NCI-H226 (cell line): ENCODE results near the gene CDK9.
A peak's percentile ranks its signal among the peaks of the same experiment; 100 is the strongest.

Experiments used
- DNase-seq: peaks from one replicate; pipeline ENCODE4 v3.0.0-alpha.2; 2015

Gene CDK9

DNA sequence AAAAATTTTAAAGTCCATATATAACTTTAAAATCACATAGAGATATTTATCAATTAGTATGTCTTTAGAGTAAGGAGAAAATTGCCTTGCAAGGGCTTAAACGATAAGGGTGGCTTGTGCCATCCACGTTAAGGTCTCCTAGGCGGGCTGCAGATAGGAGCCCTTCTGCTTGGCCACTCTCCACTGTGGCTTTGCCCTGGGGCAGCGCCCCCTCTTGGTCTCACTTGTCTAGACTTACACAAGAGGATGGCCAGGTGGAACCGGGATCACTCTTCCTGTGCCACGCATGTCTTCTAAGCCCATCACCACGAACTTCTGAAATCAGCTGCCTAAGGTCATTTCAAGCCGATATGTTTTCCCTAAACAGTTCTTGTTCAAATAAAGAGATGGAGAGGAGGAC is 19.8 kb downstream of the CDK9 start:
- no peak for DNase-seq

DNA sequence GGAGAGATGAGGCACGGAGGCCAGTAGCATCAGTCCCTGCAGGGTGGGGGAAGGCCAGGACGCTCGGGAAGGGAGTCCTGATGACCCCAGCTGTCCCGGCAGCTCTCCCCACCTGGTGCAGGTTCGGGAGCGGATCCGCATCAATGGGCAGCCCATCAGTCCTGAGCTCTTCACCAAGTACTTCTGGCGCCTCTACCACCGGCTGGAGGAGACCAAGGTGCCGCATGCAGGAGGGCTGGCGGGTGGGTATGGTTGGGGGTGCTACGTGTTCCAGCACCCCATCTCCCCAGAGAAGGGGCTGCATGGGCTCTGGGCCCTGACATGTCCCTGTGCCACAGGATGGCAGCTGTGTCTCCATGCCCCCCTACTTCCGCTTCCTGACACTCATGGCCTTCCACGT is 21.0 kb downstream of the CDK9 start:
- DNase-seq, result no peak

DNA sequence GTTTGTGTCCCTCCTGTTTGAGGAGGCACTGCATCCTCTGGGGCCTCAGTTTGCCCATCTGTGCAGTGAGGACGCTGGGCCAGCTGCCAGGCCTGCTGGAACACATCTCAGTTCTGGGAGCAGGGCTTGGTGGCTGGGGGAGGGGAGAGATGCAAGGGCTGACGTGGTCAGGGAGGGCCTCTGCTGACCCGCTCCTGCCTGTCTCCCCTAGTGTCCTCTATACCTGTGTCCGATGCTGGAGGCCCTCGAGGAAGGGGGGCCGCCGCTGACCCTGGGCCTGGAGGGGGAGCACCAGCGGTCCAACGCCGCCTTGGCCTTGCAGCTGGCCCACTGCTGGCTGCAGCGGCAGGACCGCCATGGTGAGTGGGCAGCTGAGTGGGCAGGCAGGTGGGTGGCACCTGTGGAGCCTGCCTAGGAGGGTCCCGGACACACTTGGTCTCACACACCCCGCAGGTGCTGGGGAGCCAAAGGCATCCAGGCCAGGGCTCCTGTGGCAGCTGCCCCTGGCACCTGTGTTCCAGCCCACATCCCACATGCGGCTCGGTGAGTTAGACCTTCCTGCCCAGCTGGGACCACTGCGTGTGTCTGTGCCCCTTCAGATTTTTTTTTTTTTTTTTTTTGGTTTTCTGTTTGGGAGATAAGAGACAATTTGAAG is 22.6 kb downstream of the CDK9 start:
- no peak for DNase-seq

DNA sequence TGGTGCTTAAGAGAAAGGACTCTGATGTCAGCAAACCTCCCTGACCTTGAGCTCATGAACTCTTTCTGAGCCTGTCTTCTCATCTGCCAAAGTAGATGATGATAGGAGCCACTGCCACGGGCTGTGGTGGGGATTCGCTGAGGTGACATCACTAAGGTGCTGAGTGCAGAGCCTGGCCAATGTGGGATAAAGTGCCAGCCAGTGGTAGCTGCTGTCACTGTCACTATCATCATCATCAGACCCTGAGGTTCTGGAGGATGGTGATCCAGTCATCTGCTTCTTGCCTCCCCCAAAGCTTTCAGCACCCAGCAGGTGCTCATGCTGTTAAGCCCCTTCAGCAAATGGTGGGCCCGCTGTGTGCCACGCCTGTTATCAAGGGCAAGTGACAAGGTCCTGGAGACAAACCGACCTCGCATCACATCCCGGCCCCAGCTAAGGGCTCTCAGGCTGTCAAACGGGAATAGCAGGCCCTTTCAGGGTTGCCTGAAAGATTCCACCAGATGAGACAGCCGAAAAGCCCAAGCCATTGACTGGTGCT is 23.2 kb downstream of the CDK9 start:
- DNase-seq, result no peak

DNA sequence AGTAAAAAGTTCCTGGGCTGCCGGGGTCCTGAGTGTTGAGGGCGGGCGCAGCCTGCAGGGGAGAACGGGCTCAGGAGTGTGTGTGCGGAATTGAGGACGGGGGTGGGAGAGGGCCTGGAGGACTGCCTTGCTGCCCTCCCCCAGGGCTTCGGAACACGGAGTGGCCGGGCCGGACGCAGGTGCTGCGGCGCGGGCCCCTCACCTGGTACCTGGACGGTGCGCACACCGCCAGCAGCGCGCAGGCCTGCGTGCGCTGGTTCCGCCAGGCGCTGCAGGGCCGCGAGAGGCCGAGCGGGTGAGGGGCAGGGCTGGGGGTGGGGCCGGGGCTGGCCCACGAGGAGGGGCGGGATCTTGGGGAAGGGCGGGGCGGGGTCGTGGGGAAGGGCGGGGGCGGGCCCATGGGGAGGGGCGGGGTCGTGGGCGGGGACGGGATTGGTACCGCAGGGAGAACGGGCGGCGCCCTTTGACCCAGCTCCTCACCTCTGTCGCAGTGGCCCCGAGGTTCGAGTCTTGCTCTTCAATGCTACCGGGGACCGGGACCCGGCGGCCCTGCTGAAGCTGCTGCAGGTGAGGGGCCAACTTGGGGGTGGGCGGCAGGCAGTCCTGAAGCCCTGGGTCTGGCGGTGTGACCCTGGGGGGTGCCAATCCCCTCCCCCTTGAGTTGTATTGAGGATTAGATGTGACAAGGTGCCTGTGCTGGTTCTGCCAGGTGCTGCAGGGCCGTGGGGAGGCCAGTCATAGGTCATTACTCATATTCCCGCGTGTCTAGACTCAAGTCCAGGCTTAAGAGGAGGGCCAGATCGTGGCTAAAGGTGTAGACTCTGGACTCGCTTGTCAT is 23.9 kb downstream of the CDK9 start:
- no peak for DNase-seq

DNA sequence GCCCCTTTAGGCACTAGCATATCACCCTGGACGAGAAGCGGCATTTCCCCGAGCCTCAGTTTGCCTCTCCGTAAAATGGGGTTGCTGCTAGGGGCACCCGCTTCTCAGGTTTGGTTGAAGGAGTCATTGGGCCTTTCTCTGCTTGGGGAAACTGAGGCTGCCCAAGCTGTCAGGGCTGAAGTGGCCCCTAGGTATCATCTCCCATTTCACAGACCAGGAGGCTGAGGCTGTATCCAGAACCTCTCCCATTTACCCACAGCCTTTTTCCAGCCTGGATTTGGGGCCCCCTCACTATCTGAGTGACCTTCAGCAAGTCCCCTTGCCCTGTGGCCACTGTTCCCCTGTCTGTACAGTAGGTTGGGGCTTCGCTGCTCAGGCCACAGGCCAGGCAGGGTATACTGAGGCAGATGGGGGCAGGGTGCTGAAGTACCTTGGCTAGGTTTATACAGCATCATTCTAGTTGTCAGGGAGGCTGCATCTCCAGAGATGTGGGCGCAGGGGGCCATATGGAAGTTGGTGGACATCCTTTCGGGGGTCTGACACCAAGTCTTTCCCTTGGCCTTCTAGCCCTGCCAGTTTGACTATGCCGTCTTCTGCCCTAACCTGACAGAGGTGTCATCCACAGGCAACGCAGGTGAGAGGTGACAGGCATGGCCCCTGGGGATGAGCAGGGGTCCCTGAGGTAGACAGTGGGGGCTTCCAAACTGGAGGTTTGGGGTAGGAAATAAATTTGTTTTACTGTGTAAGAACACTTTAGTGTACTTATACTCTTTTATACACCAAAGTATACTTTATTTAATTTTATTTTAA is 24.7 kb downstream of the CDK9 start:
- no peak for DNase-seq

DNA sequence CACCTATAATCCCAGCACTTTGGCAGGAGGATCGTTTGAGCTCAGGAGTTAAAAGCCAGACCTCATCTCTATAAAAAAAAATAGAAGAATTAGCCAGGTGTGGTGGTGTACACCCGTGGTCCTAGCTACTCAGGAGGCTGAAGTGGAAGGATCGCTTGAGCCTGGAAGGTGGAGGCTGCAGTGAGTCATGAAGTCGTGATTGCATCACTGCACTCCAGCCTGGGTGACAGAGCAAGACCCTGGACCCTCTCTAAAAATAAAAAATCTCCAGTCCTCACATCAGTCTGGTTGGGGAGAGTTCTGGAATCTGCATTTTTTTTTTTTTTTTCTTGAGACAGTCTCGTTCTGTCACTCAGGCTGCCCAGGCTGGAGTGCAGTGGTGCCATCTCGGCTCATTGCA is 26.2 kb downstream of the CDK9 start:
- DNase-seq, result no peak

DNA sequence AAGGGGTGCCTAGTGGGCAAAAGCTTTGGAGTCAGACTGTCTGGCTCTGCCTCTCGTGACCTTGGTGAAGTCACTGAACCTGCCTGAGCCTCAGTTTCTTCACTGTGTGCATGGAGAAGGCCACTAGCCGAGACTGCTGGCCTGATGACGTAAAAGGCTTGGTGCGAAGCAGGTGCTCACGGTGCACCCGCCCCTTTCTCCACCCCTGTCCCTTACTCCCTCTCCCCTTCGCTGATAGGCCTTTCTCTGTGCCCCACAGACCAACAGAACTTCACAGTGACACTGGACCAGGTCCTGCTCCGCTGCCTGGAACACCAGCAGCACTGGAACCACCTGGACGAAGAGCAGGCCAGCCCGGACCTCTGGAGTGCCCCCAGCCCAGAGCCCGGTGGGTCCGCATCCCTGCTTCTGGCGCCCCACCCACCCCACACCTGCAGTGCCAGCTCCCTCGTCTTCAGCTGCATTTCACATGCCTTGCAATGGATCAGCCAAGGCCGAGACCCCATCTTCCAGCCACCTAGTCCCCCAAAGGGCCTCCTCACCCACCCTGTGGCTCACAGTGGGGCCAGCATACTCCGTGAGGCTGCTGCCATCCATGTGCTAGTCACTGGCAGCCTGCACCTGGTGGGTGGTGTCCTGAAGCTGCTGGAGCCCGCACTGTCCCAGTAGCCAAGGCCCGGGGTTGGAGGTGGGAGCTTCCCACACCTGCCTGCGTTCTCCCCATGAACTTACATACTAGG is 27.3 kb downstream of the CDK9 start:
- DNase-seq, result no peak

DNA sequence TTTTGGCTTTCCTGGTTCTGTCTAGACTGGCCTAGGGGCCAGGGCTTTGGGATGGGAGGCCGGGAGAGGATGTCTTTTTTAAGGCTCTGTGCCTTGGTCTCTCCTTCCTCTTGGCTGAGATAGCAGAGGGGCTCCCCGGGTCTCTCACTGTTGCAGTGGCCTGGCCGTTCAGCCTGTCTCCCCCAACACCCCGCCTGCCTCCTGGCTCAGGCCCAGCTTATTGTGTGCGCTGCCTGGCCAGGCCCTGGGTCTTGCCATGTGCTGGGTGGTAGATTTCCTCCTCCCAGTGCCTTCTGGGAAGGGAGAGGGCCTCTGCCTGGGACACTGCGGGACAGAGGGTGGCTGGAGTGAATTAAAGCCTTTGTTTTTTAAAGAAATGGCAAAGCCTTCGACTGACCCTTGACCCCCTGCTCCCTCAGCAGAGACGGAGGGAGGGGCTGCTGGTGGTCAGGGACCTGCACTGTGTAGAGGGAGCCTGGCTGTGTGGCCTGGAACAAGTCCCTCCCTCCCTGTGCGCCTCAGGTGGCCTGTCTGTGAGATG is 27.9 kb downstream of the CDK9 start:
- DNase-seq, result no peak

DNA sequence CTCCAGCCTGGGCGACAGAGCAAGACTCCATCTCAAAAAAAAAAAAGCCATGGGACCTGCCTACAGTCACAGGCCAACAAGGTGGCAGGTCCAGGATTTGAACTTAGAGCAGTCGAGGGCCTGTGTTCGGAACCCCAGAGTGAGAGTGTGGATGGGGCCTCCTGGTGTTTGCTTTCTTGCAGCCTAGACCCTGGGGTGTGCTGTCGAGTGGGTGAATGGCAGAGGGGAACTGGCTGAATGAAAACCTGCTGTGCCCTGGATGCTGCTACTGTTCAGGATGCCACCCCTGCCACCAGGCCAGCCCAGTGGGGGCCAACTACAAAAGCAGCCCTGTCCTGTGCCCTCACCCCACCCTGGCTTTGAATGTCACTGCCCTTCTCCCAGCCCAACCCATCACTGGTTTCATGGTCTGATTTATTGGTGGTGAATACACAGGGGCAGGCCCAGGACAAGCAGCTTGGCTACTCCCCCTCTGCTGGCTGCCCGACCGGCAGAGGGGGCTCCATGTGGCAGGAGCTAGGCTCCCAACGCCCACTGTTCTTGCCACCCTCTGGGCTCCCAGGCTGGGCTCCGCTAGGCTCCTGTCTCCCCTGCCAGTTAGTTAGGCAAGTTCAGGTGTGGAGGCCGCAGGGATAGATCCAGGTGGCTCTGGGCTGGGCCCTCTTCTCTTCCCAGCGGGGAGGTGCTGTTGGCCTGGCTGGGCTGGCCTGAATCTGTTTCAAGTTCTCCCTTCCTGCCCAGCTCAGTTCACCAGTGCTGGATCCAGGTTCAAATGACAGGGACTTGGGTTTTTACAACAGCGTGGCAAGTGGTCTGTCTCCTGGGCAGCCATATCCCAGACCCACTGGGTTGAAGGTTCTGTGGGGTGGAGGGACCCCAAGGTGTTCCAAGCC is 29.0 kb downstream of the CDK9 start:
- no peak for DNase-seq

DNA sequence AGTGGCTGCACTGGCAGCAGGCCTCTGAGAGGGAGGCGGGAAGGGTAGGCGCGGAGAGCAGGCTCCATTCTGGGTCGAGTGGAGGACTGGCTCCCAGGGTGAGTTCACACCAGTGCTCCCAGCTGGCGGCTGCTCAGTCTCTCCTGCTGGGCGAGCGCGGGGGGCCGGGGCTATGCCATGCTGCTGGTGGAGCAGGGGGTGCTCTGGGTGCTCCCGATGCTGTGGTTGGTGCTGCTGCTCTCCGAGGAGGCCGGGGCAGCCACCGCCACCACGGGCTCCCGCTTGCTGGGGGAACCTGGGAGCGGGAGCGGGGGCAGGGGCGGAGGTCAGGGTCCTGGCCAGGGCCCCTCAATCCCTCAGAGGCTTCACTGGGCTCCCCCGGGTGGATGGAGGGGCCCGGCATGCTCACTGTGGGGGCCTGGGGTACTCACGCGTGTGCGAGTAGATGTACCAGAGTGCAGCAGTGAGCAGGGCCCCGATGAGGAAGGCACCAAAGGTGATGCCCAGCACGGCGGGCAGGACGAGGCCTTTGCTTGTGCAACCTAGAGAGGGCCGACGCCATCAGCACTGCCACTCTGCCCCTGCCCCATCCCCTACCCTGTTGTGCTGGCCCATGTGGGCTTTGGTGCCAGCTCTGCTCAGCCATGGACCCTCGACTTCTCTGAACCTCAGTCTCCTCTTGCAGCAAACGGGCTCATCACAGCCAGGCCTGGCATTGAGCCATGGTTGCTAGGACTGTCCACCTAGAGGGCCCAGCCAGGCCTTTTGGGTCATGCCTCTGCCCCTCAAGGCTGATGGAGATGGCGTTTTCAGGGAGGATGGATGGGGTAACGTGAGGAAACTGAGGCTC is 29.9 kb downstream of the CDK9 start:
- no peak for DNase-seq

DNA sequence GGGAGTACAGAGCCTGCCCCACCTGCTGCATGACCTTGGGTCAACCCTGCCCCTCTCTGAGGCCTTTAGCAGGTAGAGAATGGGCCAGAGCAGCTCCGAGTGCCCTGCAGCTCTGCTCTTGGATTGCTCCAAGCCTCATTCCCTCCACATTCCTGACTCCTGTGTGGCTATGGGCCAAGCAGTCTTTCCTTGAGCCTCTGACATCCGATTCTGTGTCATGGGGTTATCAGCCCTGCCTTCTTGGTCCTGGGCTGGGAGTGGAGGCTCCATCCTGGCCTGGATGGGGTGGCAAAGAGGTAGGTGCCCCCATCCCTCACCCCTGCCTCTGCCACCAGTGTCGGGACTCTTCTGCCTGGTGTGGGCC is 30.5 kb downstream of the CDK9 start:
- peak; percentile 30 for DNase-seq

DNA sequence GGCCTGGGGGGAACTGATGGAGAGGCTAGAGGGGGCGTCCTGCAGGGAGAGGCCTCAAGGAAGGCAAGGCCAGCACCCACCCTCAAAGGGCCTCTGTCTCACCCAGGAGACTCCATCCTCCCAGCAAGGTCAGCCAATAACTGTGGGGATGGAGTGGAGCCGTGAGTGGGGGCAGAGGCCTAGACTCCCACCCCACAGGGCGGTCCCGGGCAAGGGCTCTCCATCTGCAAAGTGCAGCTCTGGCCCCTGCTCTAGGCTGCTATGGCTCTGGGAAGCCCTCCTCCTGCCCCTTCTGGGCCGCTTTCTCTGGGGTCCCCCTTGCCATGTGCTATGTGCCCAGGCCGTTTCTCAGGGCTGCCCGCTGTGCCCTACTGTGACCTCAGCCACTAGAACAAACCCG is 30.9 kb downstream of the CDK9 start:
- DNase-seq, result no peak

DNA sequence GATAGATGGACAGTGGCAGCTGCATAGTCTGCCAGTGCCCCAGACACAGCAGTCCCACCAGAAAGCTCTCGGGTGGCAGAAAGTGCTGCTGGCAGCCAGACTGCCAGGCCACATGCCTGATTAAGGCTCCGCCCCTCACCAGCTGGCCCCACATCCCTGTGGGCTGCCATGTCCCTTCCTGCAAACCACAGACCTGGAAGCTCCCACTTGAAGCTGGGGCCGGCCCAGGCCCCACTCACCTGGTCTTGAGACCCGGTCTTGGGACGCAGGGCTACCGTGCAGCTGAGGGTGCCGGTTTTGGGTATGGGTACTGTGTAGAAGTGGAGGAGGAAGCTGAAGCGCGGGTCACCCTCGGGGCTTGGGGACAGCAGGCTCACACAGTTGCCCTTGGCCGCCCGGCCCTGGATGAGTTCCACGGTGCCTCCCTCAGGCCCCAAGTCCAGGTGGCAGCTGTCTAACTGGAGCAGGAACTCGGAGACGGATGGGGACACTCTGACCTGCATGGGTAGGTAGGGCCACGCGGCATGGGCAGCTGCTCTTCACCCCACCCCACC is 32.1 kb downstream of the CDK9 start:
- DNase-seq, result no peak

DNA sequence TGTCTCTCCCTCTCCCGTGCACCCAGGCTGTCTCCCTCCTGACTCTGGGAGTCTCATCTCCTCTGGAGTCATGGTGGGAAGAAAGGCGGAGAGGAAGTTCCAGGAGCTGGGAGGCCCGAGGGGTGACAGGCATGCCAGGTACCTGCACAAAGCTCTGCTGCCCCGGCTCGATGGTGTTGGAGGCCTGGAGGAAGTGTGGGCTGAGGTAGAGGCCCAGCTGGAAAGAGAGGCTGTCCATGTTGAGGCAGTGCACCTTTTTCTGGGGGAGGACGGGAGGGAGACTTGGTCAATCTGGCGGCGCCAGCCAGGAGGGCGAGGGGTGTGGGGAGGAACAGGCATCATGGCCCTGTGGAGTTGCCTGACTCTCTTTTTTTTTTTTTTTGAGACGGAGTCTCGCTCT is 32.7 kb downstream of the CDK9 start:
- DNase-seq, result no peak

DNA sequence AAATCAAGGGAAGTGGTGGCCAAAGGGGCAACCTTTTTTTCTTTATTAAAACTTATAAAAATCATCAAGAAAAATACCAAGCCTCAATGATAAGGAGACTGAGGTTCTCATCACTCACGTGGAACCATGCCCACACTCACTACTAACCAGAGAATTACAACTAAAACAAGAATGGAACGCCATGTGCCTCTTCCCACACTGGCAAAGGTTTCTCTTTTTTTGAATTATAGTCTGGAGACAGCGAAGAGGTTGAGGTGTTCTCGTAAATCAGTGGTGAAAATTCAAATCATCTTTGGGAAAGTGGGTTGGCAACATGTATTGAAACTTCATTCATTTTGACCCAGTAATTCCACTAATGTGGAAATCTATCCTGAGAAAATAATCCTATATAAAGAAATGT is 36.3 kb downstream of the CDK9 start:
- no peak for DNase-seq

DNA sequence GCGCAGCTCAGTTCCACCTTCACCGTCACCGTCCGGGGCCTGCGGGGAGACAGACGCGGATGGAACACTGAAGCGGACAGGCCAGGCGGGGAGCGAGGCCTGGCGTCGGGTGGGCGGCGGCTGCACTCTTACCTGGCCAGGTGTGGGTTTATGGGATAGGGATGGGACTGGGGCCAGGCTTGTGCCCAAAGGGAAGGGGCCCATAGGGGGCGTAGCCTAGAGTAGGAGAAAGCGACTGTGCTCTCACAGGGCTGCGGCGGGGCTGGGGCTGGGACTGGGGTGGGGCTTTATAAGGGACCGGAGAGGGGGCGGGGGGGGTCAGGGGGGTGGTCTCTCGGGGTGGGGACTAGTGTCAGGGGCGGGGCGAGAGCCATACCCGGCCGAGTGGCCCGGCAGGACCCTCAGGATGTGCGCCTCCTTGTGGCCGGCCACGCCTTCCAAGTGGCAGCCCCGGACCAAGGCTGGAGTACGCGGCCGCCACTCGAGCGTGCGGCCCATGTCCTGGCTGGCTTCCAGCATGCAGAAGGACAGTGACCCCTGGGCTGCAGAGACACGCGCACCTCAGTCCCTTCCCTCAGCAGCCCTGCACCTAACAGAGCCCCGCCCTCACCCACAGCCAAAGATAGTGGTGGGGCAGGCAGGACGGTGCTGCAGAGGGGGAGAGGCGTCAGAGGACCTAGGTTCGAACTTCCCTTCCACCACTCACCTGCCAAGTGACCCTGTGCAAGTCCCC is 39.7 kb downstream of the CDK9 start:
- DNase-seq, result no peak

DNA sequence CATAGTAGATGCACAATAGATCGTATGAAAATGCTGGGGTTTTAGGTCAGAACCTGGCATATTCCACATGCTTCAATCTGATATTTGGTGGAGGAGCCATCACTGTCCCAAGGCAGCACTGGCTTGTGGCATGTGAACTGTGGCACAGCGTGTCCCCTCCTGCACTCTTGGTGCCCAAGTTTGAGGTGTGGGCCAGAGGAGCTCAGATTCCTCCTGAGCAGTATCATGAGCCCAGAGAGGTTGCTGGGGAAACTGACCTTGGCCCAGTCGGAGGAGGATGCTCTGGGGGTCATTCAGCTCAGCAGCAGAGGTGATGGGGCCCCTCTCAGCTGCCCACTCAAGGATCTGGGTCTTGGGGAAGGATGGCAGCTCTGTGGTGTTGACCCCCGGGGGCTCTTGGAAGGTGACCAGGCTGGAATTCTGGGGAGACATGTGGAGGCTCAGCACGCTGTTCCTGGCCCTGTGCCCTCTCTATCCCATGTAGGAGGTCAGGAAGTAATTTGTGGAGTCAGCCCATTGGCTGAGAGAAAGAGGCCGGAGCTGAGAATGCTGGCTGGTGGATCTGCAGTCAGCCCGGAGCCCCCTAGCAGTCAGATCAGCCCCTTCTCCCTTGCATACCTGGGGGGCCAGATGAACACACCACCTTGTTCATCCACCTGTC is 40.5 kb downstream of the CDK9 start:
- no peak for DNase-seq
